DOHH2 (cell line): ENCODE results near the gene HIBADH.

ENCODE experiments used
- H3F3A ChIP-seq: fragments of 200-600 bp; sonication (generic), shearing (Covaris generic); 2 replicates; pipeline ENCODE4 v1.6.0; 2016; ENCODE audit warnings: antibody characterized with exemption, mild to moderate bottlenecking; ENCODE audit not compliant: control insufficient read depth, insufficient read depth
- H3K27ac ChIP-seq: fragments of 200-600 bp; sonication (generic); 2 replicates; pipeline ENCODE4 v1.5.1; 2014; ENCODE audit warnings: low read depth, mild to moderate bottlenecking, low read length, moderate library complexity
- H3K27me3 ChIP-seq: fragments of 200-600 bp; sonication (generic); 2 replicates; pipeline ENCODE4 v1.6.1; 2014; ENCODE audit warnings: mild to moderate bottlenecking, low read length, mixed read lengths; ENCODE audit not compliant: control insufficient read depth
- H3K36me3 ChIP-seq: fragments of 200-600 bp; sonication (generic); 2 replicates; pipeline ENCODE4 v1.6.1; 2014; ENCODE audit warnings: mild to moderate bottlenecking, low read length, moderate library complexity, mixed read lengths; ENCODE audit not compliant: control insufficient read depth
- H3K4me1 ChIP-seq: fragments of 200-600 bp; sonication (generic); 2 replicates; pipeline ENCODE4 v1.6.1; 2014; ENCODE audit warnings: mild to moderate bottlenecking, low read length, mixed read lengths; ENCODE audit not compliant: control insufficient read depth
- H3K4me2 ChIP-seq: fragments of 200-600 bp; sonication (generic); 2 replicates; pipeline ENCODE4 v1.6.0; 2014; ENCODE audit warnings: mild to moderate bottlenecking, low read length, moderate library complexity
- H3K4me3 ChIP-seq: fragments of 200-600 bp; sonication (generic); 2 replicates; pipeline ENCODE4 v1.5.1; 2014; ENCODE audit warnings: mild to moderate bottlenecking, low read length, mixed read lengths
- H3K79me2 ChIP-seq: fragments of 200-600 bp; sonication (generic); 2 replicates; pipeline ENCODE4 v1.6.1; 2014; ENCODE audit warnings: mild to moderate bottlenecking, low read length, mixed read lengths; ENCODE audit not compliant: control insufficient read depth
- H3K9me2 ChIP-seq: fragments of 200-600 bp; sonication (generic); replicated peaks from 2 replicates; pipeline ENCODE4 v1.6.1; 2014; ENCODE audit warnings: mild to moderate bottlenecking, low read length, mixed read lengths; ENCODE audit not compliant: control insufficient read depth
- H3K9me3 ChIP-seq: fragments of 200-600 bp; sonication (generic); 2 replicates; pipeline ENCODE4 v1.6.1; 2014; ENCODE audit warnings: antibody characterized with exemption, low read length, mixed read lengths; ENCODE audit not compliant: control insufficient read depth, insufficient read depth
- H4K20me1 ChIP-seq: fragments of 200-600 bp; sonication (generic); 2 replicates; pipeline ENCODE4 v1.6.0; 2014; ENCODE audit warnings: low read depth, mild to moderate bottlenecking, antibody characterized with exemption, low read length, moderate library complexity; ENCODE audit not compliant: control insufficient read depth, insufficient read depth
- EZH2phosphoT487 ChIP-seq: fragments of 200-600 bp; sonication (generic); IDR thresholded peaks from 2 replicates; pipeline ENCODE4 v1.6.1; 2017; ENCODE audit warnings: borderline replicate concordance, mild to moderate bottlenecking, antibody characterized with exemption, low read length, moderate library complexity, mixed read lengths
- TF ChIP-seq, protein P1 (sequence below): fragments of 200-600 bp; sonication (generic); IDR thresholded peaks from one replicate; pipeline ENCODE4 v1.5.1; 2014; ENCODE audit warnings: antibody characterized with exemption, mild to moderate bottlenecking, low read depth, low read length; ENCODE audit not compliant: poor library complexity, severe bottlenecking

The HIBADH gene

DNA sequence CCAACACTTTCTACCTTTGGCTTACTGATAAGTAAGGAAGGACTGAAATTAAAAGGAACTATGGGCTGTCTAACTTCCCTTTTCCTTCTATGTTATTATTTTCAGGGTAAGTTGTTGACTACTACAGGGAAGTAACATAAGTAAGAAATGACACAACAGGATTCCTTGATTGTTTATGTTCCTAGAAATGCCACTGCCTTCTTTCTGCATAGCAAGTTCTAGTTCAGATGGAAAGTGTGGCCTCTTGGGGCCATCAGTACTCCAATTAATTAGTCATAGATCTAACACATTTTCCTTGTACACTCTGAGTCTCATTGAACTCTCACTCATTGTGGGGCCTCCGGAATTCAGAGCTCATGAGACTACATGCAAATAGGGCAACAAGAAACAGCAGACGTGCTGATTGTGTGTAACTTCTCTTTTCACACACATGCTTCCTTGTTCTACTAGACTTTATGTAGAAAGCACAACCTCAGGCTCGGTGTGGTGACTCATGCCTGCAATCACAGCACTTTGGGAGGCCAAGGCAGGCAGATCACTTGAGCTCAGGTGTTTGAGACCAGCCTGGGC is 35.3 kb upstream of the HIBADH start:
- Histone ChIP-seq H3K36me3 (no peaks in the 10 kb centered on the region), H3K27me3 (no peaks in the 10 kb centered on the region), H3F3A (0 out of 2 replicates have a peak, but pooled peaks cover 3% of the 10 kb centered on the region), H3K27ac (peak overlapping the region; percentile 56), H3K4me1 (peaks cover 19% of the 10 kb centered on the region), H3K4me3 (peak overlapping the region; percentile 48), H3K4me2 (peak overlapping the region; percentile 59), H3K9me3 (no peaks in the 10 kb centered on the region), H3K79me2 (no peaks in the 10 kb centered on the region), H4K20me1 (no peaks in the 10 kb centered on the region), H3K9me2 (no peaks in the 10 kb centered on the region)
- TF ChIP-seq, protein P1, sequence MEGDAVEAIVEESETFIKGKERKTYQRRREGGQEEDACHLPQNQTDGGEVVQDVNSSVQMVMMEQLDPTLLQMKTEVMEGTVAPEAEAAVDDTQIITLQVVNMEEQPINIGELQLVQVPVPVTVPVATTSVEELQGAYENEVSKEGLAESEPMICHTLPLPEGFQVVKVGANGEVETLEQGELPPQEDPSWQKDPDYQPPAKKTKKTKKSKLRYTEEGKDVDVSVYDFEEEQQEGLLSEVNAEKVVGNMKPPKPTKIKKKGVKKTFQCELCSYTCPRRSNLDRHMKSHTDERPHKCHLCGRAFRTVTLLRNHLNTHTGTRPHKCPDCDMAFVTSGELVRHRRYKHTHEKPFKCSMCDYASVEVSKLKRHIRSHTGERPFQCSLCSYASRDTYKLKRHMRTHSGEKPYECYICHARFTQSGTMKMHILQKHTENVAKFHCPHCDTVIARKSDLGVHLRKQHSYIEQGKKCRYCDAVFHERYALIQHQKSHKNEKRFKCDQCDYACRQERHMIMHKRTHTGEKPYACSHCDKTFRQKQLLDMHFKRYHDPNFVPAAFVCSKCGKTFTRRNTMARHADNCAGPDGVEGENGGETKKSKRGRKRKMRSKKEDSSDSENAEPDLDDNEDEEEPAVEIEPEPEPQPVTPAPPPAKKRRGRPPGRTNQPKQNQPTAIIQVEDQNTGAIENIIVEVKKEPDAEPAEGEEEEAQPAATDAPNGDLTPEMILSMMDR, result no peak
- TF ChIP-seq EZH2phosphoT487, result no peak

DNA sequence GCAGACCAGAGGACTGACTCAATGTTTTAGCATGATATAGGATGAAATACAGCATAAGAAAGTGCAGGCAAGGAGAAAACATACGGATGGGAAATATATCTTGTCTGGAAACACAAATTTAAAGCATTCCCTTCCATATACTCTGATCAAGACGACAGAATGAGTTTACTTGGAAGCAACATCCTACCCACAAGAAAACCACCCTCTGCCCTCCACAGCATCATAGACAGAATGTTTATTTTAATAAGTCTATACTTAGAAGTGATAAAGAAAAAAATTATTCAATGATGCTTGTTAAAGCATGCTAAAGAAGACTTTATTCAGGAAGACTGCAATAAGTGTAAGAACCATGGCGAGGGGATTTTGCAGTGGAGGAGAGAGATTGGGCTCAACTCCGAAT is 32.4 kb upstream of the HIBADH start:
- 0 out of 2 replicates have a peak, but pooled peaks cover 3% of the 10 kb centered on the region for H3F3A ChIP-seq
- H3K27me3 ChIP-seq, result no peaks in the 10 kb centered on the region
- no peak for TF ChIP-seq EZH2phosphoT487
- TF ChIP-seq, protein P1, result no peak
- H3K4me2 ChIP-seq, result no peak overlapping the region
- H3K36me3 ChIP-seq, result no peaks in the 10 kb centered on the region
- H4K20me1 ChIP-seq, result no peaks in the 10 kb centered on the region
- no peaks in the 10 kb centered on the region for H3K9me3 ChIP-seq
- H3K27ac ChIP-seq, result no peak overlapping the region
- H3K4me1 ChIP-seq, result peaks cover 19% of the 10 kb centered on the region
- no peaks in the 10 kb centered on the region for H3K79me2 ChIP-seq
- H3K9me2 ChIP-seq, result no peaks in the 10 kb centered on the region
- no peak overlapping the region for H3K4me3 ChIP-seq

DNA sequence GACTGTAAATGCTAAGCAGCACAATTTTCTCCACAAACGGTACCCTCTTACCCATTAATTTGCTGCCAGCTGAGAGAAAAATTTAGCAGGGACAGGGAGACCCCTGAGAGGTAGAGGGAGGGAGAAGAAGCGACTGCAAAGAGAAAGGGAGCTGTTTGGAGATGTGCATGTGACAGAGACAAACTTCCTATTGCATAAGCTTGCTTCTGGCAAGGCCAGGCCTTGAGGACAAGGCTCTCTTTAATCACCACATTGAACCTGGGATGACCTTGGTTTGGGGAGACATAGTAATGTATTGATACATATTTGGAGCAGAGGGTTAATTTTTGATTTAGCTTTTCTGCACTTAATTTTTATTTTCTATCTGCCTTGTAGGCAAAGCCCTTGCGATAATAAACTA is 31.1 kb upstream of the HIBADH start:
- H3K9me2 ChIP-seq, result no peaks in the 10 kb centered on the region
- no peaks in the 10 kb centered on the region for H3K9me3 ChIP-seq
- no peak overlapping the region for H3K4me3 ChIP-seq
- no peaks in the 10 kb centered on the region for H3K36me3 ChIP-seq
- H3K27me3 ChIP-seq, result no peaks in the 10 kb centered on the region
- H3K4me1 ChIP-seq, result peaks cover 26% of the 10 kb centered on the region
- no peaks in the 10 kb centered on the region for H4K20me1 ChIP-seq
- H3K4me2 ChIP-seq, result no peak overlapping the region
- H3K27ac ChIP-seq, result no peak overlapping the region
- TF ChIP-seq EZH2phosphoT487, result no peak
- TF ChIP-seq, protein P1, result no peak
- H3K79me2 ChIP-seq, result no peaks in the 10 kb centered on the region
- H3F3A ChIP-seq, result no peaks in the 10 kb centered on the region
